ENCODE measurements around the gene CEMIP. TPM values are rescaled to one million over a fixed set of nuclear protein-coding genes. Genes with fewer than 3 reads are reported as not detected.

CEMIP gene
- polyA plus RNA-seq, 1 experiment, result 725 TPM

DNA sequence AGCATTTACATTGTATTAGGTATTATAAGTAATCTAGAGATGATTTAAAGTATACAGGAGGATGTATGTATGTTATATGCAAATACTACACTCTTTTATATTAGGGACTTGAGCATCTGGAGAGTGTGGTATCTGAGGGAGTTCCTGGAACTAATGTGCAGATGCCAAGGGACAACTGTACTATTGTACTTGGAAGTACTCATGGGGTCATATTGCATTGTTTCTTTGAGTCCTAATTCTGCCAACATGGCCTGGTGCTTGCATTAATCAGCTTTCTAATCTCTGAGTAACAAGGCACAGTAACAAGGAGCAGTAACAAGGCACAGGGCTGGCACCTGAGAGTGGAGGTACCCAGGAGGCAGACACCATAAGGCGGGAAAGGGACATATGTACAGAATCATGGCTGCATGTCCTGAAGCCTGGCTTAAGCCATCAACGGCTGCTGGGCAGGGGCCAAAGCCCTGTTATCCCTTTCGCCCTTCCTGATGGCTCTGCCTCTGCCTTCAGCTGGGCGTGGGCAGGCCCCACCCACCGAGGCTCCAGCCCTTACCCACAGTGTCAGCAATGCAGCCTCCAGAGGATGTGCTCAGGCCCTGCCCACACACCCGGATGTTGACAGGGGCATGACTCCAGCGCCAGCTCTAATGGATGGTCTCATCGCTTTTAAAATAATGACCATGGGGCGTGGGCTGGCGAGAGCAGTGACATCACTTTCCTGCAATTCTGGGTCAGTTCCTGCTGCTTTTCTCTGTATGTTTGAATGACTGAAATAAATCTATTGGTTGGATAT is 22.9 kb downstream of the CEMIP start:
- H3K4me3 ChIP-seq (ENCODE audit: low read depth, low read length), result no peak overlapping the region
- H3K36me3 ChIP-seq (ENCODE audit: control insufficient read depth, insufficient read depth, low read length), result peaks cover 46% of the 10 kb centered on the region
- TF ChIP-seq, protein P1, sequence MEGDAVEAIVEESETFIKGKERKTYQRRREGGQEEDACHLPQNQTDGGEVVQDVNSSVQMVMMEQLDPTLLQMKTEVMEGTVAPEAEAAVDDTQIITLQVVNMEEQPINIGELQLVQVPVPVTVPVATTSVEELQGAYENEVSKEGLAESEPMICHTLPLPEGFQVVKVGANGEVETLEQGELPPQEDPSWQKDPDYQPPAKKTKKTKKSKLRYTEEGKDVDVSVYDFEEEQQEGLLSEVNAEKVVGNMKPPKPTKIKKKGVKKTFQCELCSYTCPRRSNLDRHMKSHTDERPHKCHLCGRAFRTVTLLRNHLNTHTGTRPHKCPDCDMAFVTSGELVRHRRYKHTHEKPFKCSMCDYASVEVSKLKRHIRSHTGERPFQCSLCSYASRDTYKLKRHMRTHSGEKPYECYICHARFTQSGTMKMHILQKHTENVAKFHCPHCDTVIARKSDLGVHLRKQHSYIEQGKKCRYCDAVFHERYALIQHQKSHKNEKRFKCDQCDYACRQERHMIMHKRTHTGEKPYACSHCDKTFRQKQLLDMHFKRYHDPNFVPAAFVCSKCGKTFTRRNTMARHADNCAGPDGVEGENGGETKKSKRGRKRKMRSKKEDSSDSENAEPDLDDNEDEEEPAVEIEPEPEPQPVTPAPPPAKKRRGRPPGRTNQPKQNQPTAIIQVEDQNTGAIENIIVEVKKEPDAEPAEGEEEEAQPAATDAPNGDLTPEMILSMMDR (IDR thresholded peaks at IDR 0.05; ENCODE audit: insufficient read depth, low read depth, low read length), result no peak
- ChIA-PET CTCF (interaction anchor here (2.5 kb wide), 1 partner anchor 11 kb away, joined by 8 read pairs; no protein-coding TSS in a partner anchor), POLR2A (no interaction called here)
- DNase-seq (ENCODE audit: low read depth), result no peak
- H3K27me3 ChIP-seq (ENCODE audit: control insufficient read depth, insufficient read depth, low read length), result no peaks in the 10 kb centered on the region

DNA sequence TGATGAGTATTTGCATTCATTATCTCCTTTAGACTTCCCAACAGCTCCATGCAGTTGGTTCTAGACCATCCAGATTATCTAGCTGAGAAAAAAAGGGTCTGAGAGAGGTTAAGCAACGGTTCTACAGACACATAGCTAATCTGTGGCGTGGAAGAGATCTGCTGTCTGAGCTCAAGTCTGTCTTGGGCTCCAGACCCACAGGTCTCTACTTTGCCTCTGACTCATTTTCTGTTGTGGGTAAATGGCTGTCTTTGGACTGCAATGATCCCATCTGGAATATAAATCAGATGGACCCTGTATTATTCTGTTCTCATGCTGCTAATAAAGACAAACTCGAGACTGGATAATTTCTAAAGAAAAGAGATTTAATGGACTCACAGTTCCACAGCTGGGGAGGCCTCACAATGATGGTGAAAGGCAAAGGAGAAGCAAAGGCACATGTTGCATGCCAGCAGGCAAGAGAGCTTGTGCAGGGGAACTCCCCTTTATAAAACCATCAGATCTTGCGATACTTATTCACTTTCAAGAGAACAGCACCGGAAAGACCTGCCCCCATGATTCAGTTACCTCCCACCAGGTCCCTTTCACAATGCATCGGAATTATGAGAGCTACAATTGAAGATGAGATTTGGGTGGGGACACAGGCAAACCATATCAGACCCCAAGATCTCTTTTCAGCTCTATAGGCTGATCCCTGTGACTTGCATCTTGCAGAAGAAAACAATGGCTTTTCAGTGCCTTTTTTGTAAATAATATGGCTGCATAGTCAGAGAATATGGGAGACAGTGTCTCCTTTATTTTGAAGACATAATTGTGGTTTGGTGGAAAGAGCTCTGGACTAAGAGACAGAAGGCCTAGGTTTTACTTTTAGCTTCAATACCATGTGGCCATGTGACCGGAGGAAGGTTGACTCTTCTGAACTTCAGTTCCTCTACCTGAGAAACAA is 24.7 kb downstream of the CEMIP start:
- DNase-seq (ENCODE audit: low read depth), result no peak

DNA sequence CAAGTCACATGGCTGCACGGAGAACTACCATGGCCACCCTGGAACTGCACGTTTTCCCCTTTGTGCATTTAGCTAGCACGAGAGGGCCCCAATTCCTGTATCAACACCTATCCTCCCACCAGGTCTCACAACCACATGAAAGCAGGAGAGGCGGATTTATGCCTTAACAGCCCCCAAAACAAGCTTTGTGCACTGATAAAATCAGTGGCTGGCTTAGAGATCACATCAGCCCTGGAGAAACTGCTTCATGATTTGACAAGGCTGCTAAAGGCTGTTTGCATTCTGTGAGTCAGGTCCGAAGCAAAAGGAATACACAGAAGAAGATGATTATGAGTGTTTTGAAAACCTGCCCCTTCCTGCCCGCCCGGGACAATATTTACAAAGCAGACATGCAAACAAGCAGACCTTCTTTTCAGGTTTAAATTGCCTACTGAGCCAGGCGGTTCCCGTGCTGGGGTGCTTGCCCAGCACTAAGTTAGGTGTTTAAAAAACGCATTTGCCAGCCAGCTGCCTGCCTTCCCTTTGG is 25.9 kb downstream of the CEMIP start:
- ChIA-PET POLR2A (interaction anchor here (0.6 kb wide), 1 partner anchor 11 kb away, joined by 4 read pairs; no protein-coding TSS in a partner anchor), CTCF (interaction anchor here (2.5 kb wide), 1 partner anchor 8 kb away, joined by 8 read pairs; no protein-coding TSS in a partner anchor)
- peaks cover 43% of the 10 kb centered on the region for H3K36me3 ChIP-seq (ENCODE audit: control insufficient read depth, insufficient read depth, low read length)
- no peak overlapping the region for H3K4me3 ChIP-seq (ENCODE audit: low read depth, low read length)
- DNase-seq (ENCODE audit: low read depth), result no peak
- no peaks in the 10 kb centered on the region for H3K27me3 ChIP-seq (ENCODE audit: control insufficient read depth, insufficient read depth, low read length)
- TF ChIP-seq, protein P1 (IDR thresholded peaks at IDR 0.05; ENCODE audit: insufficient read depth, low read depth, low read length), result no peak

More for the DNA sequence above, 24.7 kb downstream of the CEMIP start:
- H3K36me3 ChIP-seq (ENCODE audit: control insufficient read depth, insufficient read depth, low read length), result peaks cover 46% of the 10 kb centered on the region
- H3K4me3 ChIP-seq (ENCODE audit: low read depth, low read length), result no peak overlapping the region
- POLR2A ChIA-PET, result interaction anchor here (0.5 to 0.6 kb wide), 2 partner anchors 238 to 1925 kb away, joined by 3 to 5 read pairs; no protein-coding TSS in a partner anchor
- CTCF ChIA-PET, result interaction anchor here (1.1 to 2.5 kb wide), 2 partner anchors 9 to 348 kb away, joined by 3 to 8 read pairs; no protein-coding TSS in a partner anchor
- TF ChIP-seq, protein P1 (IDR thresholded peaks at IDR 0.05; ENCODE audit: insufficient read depth, low read depth, low read length), result no peak
- H3K27me3 ChIP-seq (ENCODE audit: control insufficient read depth, insufficient read depth, low read length), result no peaks in the 10 kb centered on the region

DNA sequence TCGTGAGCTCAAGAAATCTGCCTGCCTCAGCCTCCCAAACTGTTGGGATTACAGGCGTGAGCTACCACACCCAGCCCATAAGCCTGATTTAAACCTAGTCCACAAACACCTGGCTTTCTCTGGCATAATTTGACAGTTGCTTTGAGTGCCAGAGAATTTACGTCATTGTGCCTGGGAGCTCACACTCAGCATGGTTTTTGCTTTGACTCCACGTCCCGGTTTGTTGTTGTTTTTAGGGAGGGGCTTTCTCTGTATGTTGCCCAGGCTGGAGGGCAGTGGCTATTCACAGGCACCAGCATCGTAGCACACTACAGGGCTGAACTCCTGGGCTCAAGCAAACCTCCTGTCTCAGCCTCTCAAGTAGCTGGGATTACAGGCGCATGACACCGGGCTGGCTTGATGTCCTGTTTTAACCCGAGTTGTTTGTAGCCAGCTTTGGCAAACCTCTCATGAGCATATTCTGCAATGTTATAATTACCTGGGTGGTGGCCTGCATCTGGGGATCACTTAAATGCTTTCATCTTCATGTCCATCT is 32.7 kb downstream of the CEMIP start:
- POLR2A ChIA-PET, result no interaction called here
- Histone ChIP-seq H3K4me3 (ENCODE audit: low read depth, low read length) (no peak overlapping the region), H3K36me3 (ENCODE audit: control insufficient read depth, insufficient read depth, low read length) (peaks cover 43% of the 10 kb centered on the region), H3K27me3 (ENCODE audit: control insufficient read depth, insufficient read depth, low read length) (no peaks in the 10 kb centered on the region)
- CTCF ChIA-PET, result no interaction called here
- TF ChIP-seq, protein P1 (IDR thresholded peaks at IDR 0.05; ENCODE audit: insufficient read depth, low read depth, low read length), result no peak
- no peak for DNase-seq (ENCODE audit: low read depth)

Measured in BJ (cell line).